Stimulated activated CD8-positive, alpha-beta memory T cell treated with anti-CD3 and anti-CD28 coated beads, Interleukin-2, amount 100 ng/mL, for 1 hour (primary cell): ENCODE measurements around the gene ANXA9.

Experiments
- DNase-seq, 2 donors: peaks; one replicate each; pipeline ENCODE4 v3.0.0-alpha.2; 2020; ENCODE audit warnings: low read depth in 2 of 2

The ANXA9 gene

GRCh38 chr1:150974580-150975478, 7.3 kb upstream of the ANXA9 start, which contains the start of gene CERS2:
Gene CERS2, minus strand, starts transcription at chr1:150974835. Its CDS starts 5,745 bp downstream, at chr1:150969090.
- peak; percentile 50 to 64 for DNase-seq

GRCh38 chr1:150976401-150976821, 5.7 kb upstream of the ANXA9 start:
- no peak for DNase-seq

GRCh38 chr1:150976879-150977694, 5.0 kb upstream of the ANXA9 start:
- DNase-seq: peak; percentile 53 to 58

GRCh38 chr1:150979092-150980056, 2.7 kb upstream of the ANXA9 start:
- DNase-seq: peak; percentile 80

GRCh38 chr1:150981177-150981804, 801 bp upstream of the ANXA9 start:
- no peak for DNase-seq

GRCh38 chr1:150985179-150985825, 3.2 kb downstream of the ANXA9 start:
- DNase-seq: no peak

GRCh38 chr1:150987924-150988323, 5.8 kb downstream of the ANXA9 start:
- DNase-seq: no peak

GRCh38 chr1:150992626-150993025, 10.5 kb downstream of the ANXA9 start:
- no peak for DNase-seq

- no peak for DNase-seq
These were observed 12.2 kb downstream of the ANXA9 start for GRCh38 chr1:150994248-150994647.

GRCh38 chr1:150995460-150995859, 13.4 kb downstream of the ANXA9 start:
- DNase-seq: no peak

- no peak for DNase-seq
These were observed 13.8 kb downstream of the ANXA9 start for GRCh38 chr1:150995896-150996295.

GRCh38 chr1:150997126-150997872, 15.2 kb downstream of the ANXA9 start:
- no peak for DNase-seq

- no peak for DNase-seq
These were observed 15.9 kb downstream of the ANXA9 start for GRCh38 chr1:150997949-150998348.

- no peak for DNase-seq
These were observed 17.1 kb downstream of the ANXA9 start for GRCh38 chr1:150999051-150999674.

GRCh38 chr1:150999926-151000325, 17.8 kb downstream of the ANXA9 start:
- DNase-seq: no peak

GRCh38 chr1:151000408-151000807, 18.3 kb downstream of the ANXA9 start:
- no peak for DNase-seq

GRCh38 chr1:151001602-151002001, 19.5 kb downstream of the ANXA9 start:
- DNase-seq: no peak

GRCh38 chr1:151002051-151002450, 20.0 kb downstream of the ANXA9 start:
- DNase-seq: no peak

- DNase-seq: no peak
These were observed 20.5 kb downstream of the ANXA9 start for GRCh38 chr1:151002611-151003010.
